Vagina (tissue), 2 donors: ENCODE results near the gene PBX2. TPM values are rescaled to one million over a fixed set of nuclear protein-coding genes. Genes with fewer than 3 reads are reported as not detected.

ENCODE experiments used
- DNase-seq, 2 donors: peaks; one replicate each; pipeline ENCODE4 v3.0.0-alpha.2; 2017; ENCODE audit errors: extremely low spot score in 2 of 2
- H3K27ac ChIP-seq: fragments of 200-600 bp; sonication (generic); one replicate; pipeline ENCODE4 v1.5.1; 2019
- H3K27me3 ChIP-seq: fragments of 200-600 bp; sonication (generic); one replicate; pipeline ENCODE4 v1.5.1; 2019
- H3K36me3 ChIP-seq, 2 donors: fragments of 200-600 bp; sonication (generic); one replicate each; pipeline ENCODE4 v1.5.1; 2017 to 2019
- H3K4me1 ChIP-seq: fragments of 200-600 bp; sonication (generic); one replicate; pipeline ENCODE4 v1.5.1; 2019
- H3K4me3 ChIP-seq, 2 donors: fragments of 200-600 bp; sonication (generic); 1 replicate in 1 of 2; 2 replicates in 1 of 2; pipeline ENCODE4 v1.5.1; 2016 to 2019
- H3K9me3 ChIP-seq: fragments of 200-600 bp; sonication (generic); one replicate; pipeline ENCODE4 v1.5.1; 2019
- CTCF ChIP-seq, 3 experiments: fragments of 450-650 bp in 2 of 3; fragments of 200-600 bp in 1 of 3; sonication (generic) in 1 of 3; IDR thresholded peaks; one replicate each; pipeline ENCODE4 v1.5.1; 2017 to 2019; ENCODE audit warnings: antibody characterized with exemption in 3 of 3, mild to moderate bottlenecking in 2 of 3, moderate library complexity in 2 of 3
- POLR2A ChIP-seq, 2 donors: fragments of 450-650 bp; IDR thresholded peaks; one replicate each; pipeline ENCODE4 v1.6.1; 2017; ENCODE audit warnings: antibody characterized with exemption in 2 of 2, mild to moderate bottlenecking in 2 of 2, moderate library complexity in 2 of 2
- POLR2AphosphoS5 ChIP-seq, 2 donors: sonication (generic); formaldehyde crosslinking; IDR thresholded peaks; one replicate each; pipeline ENCODE4 v1.9.0; 2017; ENCODE audit warnings: antibody characterized with exemption in 2 of 2, mild to moderate bottlenecking in 2 of 2, low read depth in 1 of 2; ENCODE audit not compliant: insufficient read depth in 1 of 2
- intact Hi-C: fragments of 100-400 bp; cut with DNase I; formaldehyde crosslinking; loops from one replicate; pipeline ENCODE4 v1.15.1; 2023
- total RNA-seq: library from RNA; depleted of rRNA; stranded (reverse); fragments of >200 nt; gene quantifications from one replicate; pipeline ENCODE4 v1.2.3, GENCODE V29; 2016

The PBX2 gene
- total RNA-seq, 1 donor from 2014 or later, result 49.4 TPM

GRCh38 chr6:32170294-32170693, 19.7 kb downstream of the PBX2 start:
- Histone ChIP-seq H3K36me3 (peaks cover 0 to 51% of the 10 kb centered on the region in 2 donors), H3K4me3 (no peak overlapping the region), H3K27me3 (no peaks in the 10 kb centered on the region), H3K4me1 (peaks cover 12% of the 10 kb centered on the region), H3K9me3 (no peaks in the 10 kb centered on the region), H3K27ac (no peak overlapping the region)
- DNase-seq, result no peak
- TF ChIP-seq POLR2AphosphoS5 (IDR thresholded peaks at IDR 0.05; ENCODE audit: insufficient read depth in 1 of 2, low read depth in 1 of 2), result no peak
- TF ChIP-seq CTCF (IDR thresholded peaks at IDR 0.05), result no peak
- TF ChIP-seq POLR2A (IDR thresholded peaks at IDR 0.05), result no peak
- intact Hi-C loops, result loop anchor here (10.0 kb wide), 1 partner anchor 45 kb away; the partner anchor contains the start of gene ATF6B

- TF ChIP-seq POLR2AphosphoS5 (IDR thresholded peaks at IDR 0.05; ENCODE audit: insufficient read depth in 1 of 2, low read depth in 1 of 2), result no peak
- no peak for TF ChIP-seq POLR2A (IDR thresholded peaks at IDR 0.05)
- no peak for TF ChIP-seq CTCF (IDR thresholded peaks at IDR 0.05)
- no peak overlapping the region for H3K27ac ChIP-seq
Measured at GRCh38 chr6:32168807-32169591, 21.0 kb downstream of the PBX2 start.

GRCh38 chr6:32168350-32168749, 21.7 kb downstream of the PBX2 start:
- DNase-seq, result no peak
- Histone ChIP-seq H3K4me3 (no peak overlapping the region), H3K4me1 (no peaks in the 10 kb centered on the region), H3K27ac (no peak overlapping the region), H3K36me3 (peaks cover 0 to 52% of the 10 kb centered on the region in 2 donors), H3K27me3 (no peaks in the 10 kb centered on the region), H3K9me3 (no peaks in the 10 kb centered on the region)
- TF ChIP-seq POLR2A (IDR thresholded peaks at IDR 0.05), result no peak
- TF ChIP-seq POLR2AphosphoS5 (IDR thresholded peaks at IDR 0.05; ENCODE audit: insufficient read depth in 1 of 2, low read depth in 1 of 2), result no peak
- TF ChIP-seq CTCF (IDR thresholded peaks at IDR 0.05), result no peak
- intact Hi-C loops, result no loop called here

More at GRCh38 chr6:32168807-32169591, 21.0 kb downstream of the PBX2 start:
- H3K27me3 ChIP-seq, result no peaks in the 10 kb centered on the region
- H3K36me3 ChIP-seq, result peaks cover 0 to 51% of the 10 kb centered on the region in 2 donors
- no peaks in the 10 kb centered on the region for H3K9me3 ChIP-seq
- H3K4me1 ChIP-seq, result no peaks in the 10 kb centered on the region
- DNase-seq, result no peak
- H3K4me3 ChIP-seq, result no peak overlapping the region
- intact Hi-C loops, result no loop called here

DNA sequence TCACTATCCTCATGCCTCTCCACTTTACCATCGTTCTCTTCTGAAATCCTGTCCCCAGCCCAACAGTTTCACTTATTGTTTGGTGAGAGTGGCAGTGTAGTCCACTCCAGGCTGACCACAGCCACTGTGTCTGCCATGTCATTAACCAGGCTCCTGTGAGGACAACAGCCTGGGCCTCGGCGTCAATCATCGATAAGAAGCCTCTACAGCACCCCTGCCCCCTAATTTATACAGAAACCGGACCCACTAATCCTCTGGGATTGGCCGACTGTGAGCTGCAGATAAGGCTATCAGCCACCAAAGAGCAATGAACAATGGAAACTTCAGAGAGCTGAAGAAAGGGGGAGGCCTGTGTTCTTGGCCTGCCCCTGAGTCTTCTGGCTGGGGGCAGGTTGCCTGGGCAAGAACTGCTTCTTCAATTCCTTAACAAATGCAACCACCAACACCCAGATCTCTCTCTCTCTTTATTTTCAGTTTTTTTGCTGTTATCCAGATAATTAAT, 22.2 kb downstream of the PBX2 start:
- Histone ChIP-seq H3K9me3 (no peaks in the 10 kb centered on the region), H3K4me1 (no peaks in the 10 kb centered on the region), H3K4me3 (no peak overlapping the region), H3K36me3 (peaks cover 0 to 58% of the 10 kb centered on the region in 2 donors), H3K27me3 (no peaks in the 10 kb centered on the region), H3K27ac (no peak overlapping the region)
- no peak for DNase-seq
- intact Hi-C loops, result no loop called here
- TF ChIP-seq CTCF (IDR thresholded peaks at IDR 0.05), result no peak

GRCh38 chr6:32167154-32167760, 22.7 kb downstream of the PBX2 start:
- Histone ChIP-seq H3K4me1 (no peaks in the 10 kb centered on the region), H3K36me3 (peaks cover 0 to 61% of the 10 kb centered on the region in 2 donors), H3K4me3 (no peak overlapping the region), H3K9me3 (no peaks in the 10 kb centered on the region), H3K27ac (no peak overlapping the region), H3K27me3 (no peaks in the 10 kb centered on the region)
- no peak for DNase-seq
- TF ChIP-seq POLR2A (IDR thresholded peaks at IDR 0.05), result no peak
- no peak for TF ChIP-seq POLR2AphosphoS5 (IDR thresholded peaks at IDR 0.05; ENCODE audit: insufficient read depth in 1 of 2, low read depth in 1 of 2)
- no peak for TF ChIP-seq CTCF (IDR thresholded peaks at IDR 0.05)
- intact Hi-C loops, result no loop called here
